ENCODE measurements around the gene DPPA2.
"Not testable (repeated sequence)": the region's sequence is repeated elsewhere in the genome, so short reads cannot be mapped to it uniquely, and the experiment has no call there.

Gene DPPA2

GRCh38 chr3:109316162-109316730, at the start of gene DPPA2:
TSS of gene DPPA2 (minus strand) at chr3:109316517. CDS start at chr3:109314542, 1,975 bp downstream.
- DNase-seq = no peak

GRCh38 chr3:109364088-109364487, 47.8 kb upstream of the DPPA2 start:
- DNase-seq = no peak

- no peak for DNase-seq
Observed at GRCh38 chr3:109363634-109364033, 47.3 kb upstream of the DPPA2 start.

GRCh38 chr3:109362823-109363222, 46.5 kb upstream of the DPPA2 start:
- no peak for DNase-seq

- DNase-seq = not testable (repeated sequence)
Observed at GRCh38 chr3:109358809-109359208, 42.5 kb upstream of the DPPA2 start.

GRCh38 chr3:109356442-109357155, 40.3 kb upstream of the DPPA2 start:
- no peak for DNase-seq

- DNase-seq = no peak
Observed at GRCh38 chr3:109355625-109356441, 39.5 kb upstream of the DPPA2 start.

- DNase-seq = no peak
Observed at GRCh38 chr3:109353057-109353456, 36.7 kb upstream of the DPPA2 start.

- DNase-seq = no peak
Observed at GRCh38 chr3:109351231-109351630, 34.9 kb upstream of the DPPA2 start.

GRCh38 chr3:109346770-109347295, 30.5 kb upstream of the DPPA2 start:
- DNase-seq = peak; percentile 44

GRCh38 chr3:109346099-109346498, 29.8 kb upstream of the DPPA2 start:
- no peak for DNase-seq

- peak; percentile 24 for DNase-seq
Observed at GRCh38 chr3:109339714-109340648, 23.7 kb upstream of the DPPA2 start.

GRCh38 chr3:109339197-109339596, 22.9 kb upstream of the DPPA2 start:
- DNase-seq = no peak

GRCh38 chr3:109338322-109338721, 22.0 kb upstream of the DPPA2 start:
- peak; percentile 18 for DNase-seq

- DNase-seq = peak; percentile 90
Observed at GRCh38 chr3:109337393-109337792, 21.1 kb upstream of the DPPA2 start, which contains the start of gene DPPA4. TSS of gene DPPA4 (minus strand) at chr3:109337546. CDS start at chr3:109337517, 29 bp downstream.

- DNase-seq = peak; percentile 87
Observed at GRCh38 chr3:109336291-109336861, 20.1 kb upstream of the DPPA2 start.

GRCh38 chr3:109334572-109334971, 18.3 kb upstream of the DPPA2 start:
- DNase-seq = no peak

- no peak for DNase-seq
Observed at GRCh38 chr3:109331692-109332091, 15.4 kb upstream of the DPPA2 start.

- no peak for DNase-seq
Observed at GRCh38 chr3:109330405-109330804, 14.1 kb upstream of the DPPA2 start.

GRCh38 chr3:109328202-109328601, 11.9 kb upstream of the DPPA2 start:
- DNase-seq = no peak

GRCh38 chr3:109325657-109326056, 9.3 kb upstream of the DPPA2 start:
- no peak for DNase-seq

GRCh38 chr3:109325109-109325508, 8.8 kb upstream of the DPPA2 start:
- no peak for DNase-seq

Measured in hematopoietic multipotent progenitor cell treated with erythropoietin and hydrocortisone succinate and interleukin-3 and kit ligand, for 4 days (in vitro differentiated cells).